D721Med (cell line): Measurements from ENCODE around the gene RAB8B.

Experiments
- DNase-seq: peaks from one replicate; pipeline ENCODE4 v3.0.0; 2011; ENCODE audit warnings: low spot score; ENCODE audit not compliant: insufficient read length
- FAIRE-seq: peaks from 2 replicates; lab custom pipeline; 2011; peaks lifted over from hg19 to GRCh38; lab: Jason Lieb, UNC
- CTCF ChIP-seq: IDR thresholded peaks from 2 replicates; pipeline ENCODE4 v1.5.1; 2012; ENCODE audit warnings: mild to moderate bottlenecking, control low read depth; ENCODE audit not compliant: insufficient read depth; ENCODE audit errors: missing control alignments

The RAB8B gene

GRCh38 chr15:63156086-63156710, 33.2 kb upstream of the RAB8B start:
- no peak for DNase-seq
- TF ChIP-seq CTCF: no peak
- no peak for FAIRE-seq

- DNase-seq: no peak
- FAIRE-seq: no peak
- no peak for TF ChIP-seq CTCF
Observed at GRCh38 chr15:63156755-63157117, 32.7 kb upstream of the RAB8B start.

- FAIRE-seq: no peak
- TF ChIP-seq CTCF: no peak
Observed at GRCh38 chr15:63157118-63157843, 32.1 kb upstream of the RAB8B start, which contains the start of gene RPS27L. RPS27L (minus strand) TSS chr15:63157477; CDS start chr15:63157405, 72 bp downstream.

GRCh38 chr15:63157891-63158431, 31.4 kb upstream of the RAB8B start:
- no peak for FAIRE-seq
- no peak for DNase-seq
- TF ChIP-seq CTCF: no peak

More at GRCh38 chr15:63157118-63157843, 32.1 kb upstream of the RAB8B start, which contains the start of gene RPS27L:
- DNase-seq: peak; percentile 60

GRCh38 chr15:63160638-63161037, 28.8 kb upstream of the RAB8B start:
- no peak for FAIRE-seq
- TF ChIP-seq CTCF: no peak
- DNase-seq: no peak

GRCh38 chr15:63163217-63163616, 26.2 kb upstream of the RAB8B start:
- no peak for DNase-seq
- FAIRE-seq: no peak
- no peak for TF ChIP-seq CTCF
